Activated CD4-positive, alpha-beta T cell treated with anti-CD3 and anti-CD28 coated beads, Interleukin-2, amount 50 U/mL, for 48 hours (primary cell): Measurements from ENCODE around the gene QSOX2.

Source experiments
- DNase-seq, 2 experiments: peaks; one replicate each; pipeline ENCODE4 v3.0.0-alpha.2; 2020

Gene QSOX2

DNA sequence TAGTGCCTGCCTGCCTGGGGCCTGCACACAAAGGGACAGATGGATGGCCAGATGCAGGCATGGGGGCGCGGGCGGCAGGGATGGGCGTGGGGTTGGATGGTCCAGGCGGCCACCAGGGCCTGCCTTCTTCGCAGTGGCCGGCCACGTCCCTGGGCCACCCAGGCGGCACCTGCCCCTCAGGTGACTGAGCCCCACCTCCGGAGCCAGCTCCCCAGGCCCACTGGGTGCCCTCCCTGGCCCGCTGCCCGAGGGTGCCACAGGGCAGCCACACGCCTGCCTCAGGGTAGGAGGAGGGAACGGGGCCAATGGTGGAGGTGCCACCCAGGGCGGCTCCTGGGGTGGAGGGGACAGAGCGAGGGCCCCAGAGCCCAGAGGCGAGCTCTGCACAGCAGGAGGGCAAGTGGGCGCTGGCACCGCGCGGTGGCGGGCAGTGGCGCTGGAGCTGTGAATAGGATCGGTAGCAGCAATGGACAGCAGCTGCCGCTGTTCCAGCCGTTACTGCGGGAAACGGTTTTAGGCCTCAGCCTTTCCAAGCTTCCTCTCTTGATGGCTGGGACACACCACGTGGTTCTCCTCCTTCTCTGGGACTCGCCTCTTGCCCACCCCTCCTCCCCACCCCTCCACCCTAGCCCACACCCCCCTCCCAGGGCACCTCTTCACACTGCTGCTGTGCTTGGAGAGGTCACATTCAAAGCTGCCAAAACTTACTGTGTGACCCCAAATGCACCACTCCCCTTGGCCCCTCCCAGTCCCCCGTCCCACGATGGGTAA, 59.8 kb downstream of the QSOX2 start:
- no peak for DNase-seq

DNA sequence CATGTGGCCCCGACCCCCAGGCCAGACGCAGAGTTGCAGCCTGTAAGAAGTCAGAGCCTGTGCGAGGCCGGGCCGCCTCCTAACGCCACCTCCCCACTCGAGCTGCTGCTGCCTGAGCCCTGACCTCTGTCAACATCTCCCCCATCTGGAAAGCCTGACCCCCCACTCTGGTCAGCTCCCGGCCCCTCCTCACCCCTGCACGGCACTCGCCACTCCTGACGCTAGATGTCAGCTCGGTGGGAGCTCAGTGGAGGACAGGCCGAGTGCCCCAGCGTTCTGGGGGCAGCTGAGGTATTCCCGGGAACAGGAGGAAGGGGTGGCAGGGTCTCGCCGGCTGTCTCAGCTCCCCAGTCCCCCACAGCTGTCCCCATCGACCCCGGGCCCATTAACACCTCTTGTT, 60.5 kb downstream of the QSOX2 start:
- no peak for DNase-seq

DNA sequence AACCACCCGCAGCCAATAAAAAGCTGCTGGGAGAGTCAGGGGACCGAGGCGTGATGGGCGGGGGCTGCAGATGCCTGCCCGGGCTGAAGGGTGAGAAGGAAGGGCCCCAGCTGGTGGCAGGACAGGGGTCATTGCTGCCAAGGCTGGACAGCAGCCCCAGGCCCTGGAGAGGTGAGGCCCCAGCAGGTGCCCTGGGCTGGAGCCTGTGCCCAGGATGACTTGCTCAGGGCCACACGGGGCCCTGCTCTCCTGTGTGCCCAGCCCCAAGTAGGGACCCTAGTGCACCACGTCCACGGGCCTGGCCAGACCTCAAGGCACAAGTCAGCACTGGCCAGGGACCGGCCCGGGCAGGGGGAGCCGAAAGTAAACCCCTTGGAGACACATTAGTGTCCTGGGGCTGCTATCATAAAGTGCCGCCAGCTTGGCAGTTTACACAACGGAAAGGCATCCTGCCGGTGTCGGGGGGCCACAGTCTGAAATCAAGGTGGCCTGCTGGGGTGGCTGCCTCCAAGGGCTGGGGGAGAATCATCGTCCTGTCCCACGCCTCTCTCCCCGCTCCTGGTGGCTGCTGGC, 62.7 kb downstream of the QSOX2 start:
- DNase-seq = no peak

DNA sequence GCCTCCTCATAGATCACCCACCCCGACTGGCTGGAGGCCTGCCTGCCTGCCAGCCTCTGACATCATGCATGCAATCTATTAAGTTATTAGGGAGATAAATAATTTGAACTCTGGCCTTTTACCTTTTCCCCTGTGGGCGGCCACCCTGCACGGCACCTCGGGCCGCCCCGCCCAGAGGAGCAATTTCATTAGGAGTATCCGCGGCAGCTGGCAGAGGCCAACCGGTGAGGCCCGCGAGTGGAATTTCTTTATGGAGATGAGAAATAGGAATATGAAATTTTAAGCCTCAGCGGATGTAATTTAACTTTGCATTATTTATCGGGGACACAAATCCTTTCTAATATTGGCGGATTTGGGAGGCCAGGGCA, 63.2 kb downstream of the QSOX2 start:
- no peak for DNase-seq

DNA sequence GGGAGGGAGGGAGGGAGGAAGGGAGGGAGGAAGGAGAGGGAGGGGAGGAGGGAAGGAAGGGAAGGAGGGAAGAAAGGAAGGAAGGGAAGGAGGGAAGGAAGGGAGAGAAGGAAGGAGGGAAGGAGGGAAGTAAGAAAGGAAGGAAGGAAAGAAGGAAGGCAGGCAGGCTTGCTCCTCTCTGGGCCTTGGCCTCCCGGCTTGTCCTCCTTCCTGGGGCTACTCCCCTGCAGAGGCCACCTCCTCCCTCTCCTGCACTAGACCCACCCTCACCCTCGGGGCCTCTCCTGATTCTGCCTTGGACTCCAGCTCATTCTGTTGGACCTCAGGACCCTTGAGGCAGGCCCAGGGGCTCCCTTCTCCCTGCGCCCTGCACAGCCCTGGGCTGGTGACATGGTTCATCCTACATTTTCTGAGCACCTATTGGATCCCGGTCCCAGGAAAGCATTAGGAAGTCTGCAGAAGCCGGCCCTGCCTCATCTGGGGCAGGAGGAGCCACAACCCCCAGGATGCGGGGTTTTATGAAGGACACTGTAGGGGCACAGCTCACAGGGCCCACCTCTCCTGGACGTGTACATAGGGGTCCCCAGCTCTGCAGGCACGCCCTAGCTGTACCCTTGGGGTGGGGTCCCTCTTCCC, 63.7 kb downstream of the QSOX2 start:
- no peak for DNase-seq

DNA sequence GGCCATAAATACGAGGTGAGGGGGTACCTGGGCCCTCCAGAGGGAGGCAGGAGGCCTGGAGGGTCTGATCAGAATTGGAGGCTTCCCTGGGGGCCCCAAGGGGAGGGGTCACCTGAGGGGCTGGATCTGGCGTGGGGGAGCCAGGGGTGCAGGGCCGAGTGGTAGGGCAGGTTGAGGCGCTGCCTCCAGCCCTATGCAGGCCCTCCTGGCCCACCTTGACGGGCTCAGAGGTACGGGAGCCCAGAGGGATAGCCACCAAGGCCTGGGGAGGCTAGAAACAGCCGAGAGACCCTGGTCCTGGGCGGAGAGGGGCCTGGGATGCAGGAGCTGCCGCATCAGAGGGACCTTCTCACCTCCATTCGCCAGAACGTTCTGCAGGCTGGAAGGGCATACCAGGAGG, 65.0 kb downstream of the QSOX2 start:
- DNase-seq = no peak

DNA sequence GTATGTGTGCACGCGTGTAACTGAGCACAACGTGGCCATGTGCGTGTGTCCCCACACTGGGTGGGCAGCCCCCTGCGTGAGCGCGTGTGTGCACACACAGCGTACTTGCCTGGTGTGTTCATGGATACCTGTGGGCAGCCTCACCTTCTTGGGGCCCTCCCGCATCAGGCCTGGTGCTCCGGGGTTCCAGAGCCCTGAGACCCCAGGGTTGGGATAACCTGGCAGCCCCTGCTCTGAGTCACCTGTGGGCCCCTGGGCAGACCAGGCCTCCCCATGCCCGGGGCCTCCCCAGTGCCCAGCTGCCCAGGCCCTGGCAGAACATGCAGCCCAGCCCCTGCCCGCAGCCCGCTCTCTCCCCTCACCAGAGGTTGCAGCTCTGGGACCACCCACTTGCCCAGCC, 65.9 kb downstream of the QSOX2 start:
- no peak for DNase-seq

DNA sequence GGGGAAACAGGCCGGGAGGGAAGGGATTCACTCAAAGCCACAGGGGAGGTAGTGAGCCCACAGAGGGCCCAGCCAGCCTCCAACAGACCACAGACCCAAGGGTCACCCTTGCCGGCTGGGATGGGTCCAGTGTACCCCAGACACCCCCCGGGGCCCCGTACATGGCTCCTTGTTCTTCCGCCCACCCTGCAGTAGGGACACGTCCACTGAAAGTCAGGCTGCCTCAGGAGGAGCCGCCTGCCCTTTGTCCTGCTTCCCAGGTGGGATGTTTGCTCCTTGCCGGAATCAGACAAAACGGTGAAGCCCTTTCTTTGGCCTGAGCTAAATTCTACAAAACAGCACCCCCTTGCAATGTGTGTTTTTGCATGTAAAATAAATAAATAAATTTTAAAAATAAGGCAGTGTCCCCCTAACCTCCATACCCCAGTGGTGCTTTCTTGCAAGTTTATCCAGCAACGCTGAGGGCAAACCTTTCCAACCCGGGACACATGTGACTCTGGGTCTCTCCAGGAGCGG, 66.5 kb downstream of the QSOX2 start:
- DNase-seq = no peak

DNA sequence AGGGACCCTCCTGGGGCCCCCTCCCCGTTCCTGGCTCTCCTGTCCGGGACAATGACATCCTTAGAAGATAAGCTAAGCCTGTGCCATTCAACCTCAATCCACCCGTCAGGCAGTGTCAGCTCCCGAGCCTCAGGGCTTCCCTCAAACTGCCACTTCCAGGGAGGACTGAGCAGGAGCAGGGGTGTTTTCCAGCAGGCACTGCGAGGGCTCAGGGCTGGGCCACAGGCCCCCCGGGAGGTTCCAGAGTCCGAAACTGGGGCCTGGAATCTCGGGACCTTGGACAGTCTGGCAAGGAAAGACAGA, 66.9 kb downstream of the QSOX2 start:
- DNase-seq = no peak

DNA sequence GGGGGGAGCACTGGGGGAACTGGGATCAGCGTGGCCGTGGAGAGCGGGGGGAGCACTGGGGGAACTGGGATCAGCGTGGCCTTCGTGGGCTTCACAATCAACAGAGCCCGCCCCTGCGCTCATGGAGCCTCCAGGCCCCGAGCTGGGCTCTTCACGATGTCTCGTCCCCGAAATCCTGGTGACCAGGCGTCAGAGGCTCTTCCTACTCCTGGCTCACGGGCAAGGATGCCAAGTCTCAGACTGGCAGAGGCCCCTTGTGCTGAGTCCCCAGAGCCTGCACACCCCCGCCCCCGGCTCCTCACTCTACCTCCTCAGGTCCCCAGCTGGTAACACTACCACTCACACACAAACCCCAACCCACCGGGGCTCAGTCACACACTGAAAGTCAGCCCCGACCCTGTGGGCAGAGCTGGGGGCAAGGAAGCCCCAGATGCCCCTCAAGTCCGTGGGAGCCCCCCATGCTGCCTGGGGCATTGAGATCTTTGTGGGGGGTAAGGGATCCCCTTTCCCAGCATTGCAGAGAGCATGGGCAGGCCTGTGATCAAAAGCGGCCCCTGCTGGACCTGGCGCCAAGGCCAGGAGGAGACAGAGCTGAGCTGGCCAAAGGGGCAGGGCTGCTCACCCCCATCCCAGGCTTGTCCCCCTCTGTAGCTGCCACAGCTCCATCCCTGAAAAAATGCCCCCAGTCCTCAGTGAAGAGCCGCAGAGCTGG, 67.4 kb downstream of the QSOX2 start:
- DNase-seq = no peak

DNA sequence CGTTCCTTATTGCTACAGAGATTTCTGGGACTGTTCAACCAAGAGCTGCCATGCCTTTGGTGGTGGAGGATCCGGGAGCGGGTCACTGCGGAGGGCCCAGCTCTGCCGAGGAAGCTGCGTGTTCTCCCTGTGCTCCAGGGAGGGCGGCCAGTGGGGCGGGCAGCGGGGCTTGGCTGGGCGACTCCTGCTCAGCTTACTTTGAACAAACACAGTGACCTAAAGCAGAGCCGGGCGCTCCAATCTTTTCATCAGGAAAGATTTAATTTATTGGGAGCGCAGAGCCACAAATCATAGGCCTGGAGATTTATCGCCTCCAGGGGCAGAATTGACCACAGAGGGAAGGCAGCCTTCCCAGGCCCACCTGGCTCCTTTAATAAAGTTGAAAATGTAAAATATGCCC, 68.4 kb downstream of the QSOX2 start:
- no peak for DNase-seq

DNA sequence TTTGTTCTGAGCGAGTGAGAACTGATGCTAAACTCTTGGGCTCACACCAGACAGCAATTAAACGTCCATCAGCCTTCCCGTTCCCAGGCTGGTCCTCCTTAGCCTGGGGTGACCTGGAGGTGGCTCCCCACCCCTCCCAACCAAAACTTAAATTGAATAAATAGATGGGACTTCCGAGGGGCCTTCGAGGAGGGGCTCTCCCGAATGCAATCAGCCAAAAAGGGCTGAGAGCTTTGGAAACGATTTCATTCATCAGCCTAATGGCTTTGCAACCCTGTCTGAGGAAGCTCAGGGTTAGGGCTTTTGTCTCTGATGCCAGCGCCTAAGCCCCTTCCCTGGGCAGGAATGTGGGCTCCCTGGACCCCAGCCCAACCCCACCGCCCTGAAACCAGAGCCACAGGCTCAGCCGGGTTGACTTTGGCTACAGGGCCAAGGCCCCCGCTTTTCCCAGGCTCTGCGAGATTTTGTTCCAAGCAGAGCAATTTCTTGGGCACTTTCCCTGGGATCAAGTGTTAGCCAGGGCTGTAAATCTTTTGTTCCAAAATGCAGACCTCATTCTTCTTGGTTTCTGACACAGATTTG, 69.9 kb downstream of the QSOX2 start:
- DNase-seq = no peak

DNA sequence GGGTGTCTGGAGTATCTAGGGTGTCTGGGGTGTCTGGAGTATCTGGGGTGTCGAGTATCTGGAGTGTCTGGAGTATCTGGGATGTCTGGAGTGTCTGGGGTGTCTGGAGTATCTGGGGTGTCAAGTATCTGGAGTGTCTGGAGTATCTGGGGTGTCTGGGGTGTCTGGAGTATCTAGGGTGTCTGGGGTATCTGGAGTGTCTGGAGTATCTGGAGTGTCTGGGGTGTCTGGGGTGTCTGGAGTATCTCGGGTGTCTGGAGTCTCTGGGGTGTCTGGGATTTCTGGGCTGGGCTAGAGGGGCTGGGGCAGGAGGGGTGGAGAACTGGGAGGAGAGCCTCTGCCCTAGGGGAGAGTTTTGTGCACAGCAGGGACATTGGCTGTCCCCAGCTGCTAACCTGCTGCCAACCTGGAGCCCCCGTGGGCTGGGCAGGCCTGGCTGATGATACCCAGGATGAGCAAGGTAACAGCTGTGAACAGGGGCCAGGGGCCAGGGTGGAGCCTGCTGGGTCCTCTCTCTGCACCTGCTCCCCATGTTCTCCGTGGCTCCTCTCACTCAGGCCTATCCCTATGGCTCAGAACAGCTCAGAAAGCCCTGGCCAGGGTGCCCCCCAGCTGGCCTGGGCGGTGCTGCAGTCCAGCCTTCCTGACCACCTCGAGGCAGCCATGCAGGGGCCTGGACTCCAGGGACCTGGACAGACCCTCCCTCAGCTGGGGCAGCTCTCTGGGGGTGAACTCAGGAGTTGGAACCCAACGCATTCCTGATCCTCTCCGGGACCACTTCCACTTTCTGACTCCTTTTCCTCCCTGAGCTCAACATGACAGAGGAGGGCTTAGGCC, 70.6 kb downstream of the QSOX2 start:
- no peak for DNase-seq

DNA sequence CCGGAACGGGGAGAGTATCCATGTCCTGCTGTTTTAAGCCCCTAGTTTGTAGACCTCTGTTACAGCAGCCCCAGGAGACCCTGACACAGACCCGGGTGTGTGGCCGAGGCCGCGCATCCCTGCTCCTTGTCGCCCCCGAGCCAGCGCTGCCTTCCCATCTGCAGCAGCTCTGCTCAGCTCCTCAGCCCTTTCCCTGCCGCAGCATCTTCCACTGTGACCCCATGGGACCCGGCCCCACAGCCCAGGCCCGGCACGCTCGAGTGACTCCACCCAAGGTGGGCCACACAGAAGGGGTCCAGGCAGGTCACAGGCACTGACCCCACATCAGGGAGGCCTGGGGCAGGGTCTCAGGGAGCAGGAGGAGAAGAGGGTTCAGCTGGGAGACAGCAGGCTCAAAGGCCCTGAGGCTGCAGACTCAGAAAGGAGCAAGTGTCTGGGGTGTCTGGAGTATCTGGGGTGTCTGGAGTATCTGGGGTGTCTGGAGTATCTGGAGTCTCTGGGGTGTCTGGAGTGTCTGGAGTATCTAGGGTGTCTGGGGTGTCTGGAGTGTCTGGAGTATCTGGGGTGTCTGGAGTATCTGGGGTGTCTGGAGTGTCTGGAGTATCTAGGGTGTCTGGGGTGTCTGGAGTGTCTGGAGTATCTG, 71.8 kb downstream of the QSOX2 start:
- DNase-seq = no peak

DNA sequence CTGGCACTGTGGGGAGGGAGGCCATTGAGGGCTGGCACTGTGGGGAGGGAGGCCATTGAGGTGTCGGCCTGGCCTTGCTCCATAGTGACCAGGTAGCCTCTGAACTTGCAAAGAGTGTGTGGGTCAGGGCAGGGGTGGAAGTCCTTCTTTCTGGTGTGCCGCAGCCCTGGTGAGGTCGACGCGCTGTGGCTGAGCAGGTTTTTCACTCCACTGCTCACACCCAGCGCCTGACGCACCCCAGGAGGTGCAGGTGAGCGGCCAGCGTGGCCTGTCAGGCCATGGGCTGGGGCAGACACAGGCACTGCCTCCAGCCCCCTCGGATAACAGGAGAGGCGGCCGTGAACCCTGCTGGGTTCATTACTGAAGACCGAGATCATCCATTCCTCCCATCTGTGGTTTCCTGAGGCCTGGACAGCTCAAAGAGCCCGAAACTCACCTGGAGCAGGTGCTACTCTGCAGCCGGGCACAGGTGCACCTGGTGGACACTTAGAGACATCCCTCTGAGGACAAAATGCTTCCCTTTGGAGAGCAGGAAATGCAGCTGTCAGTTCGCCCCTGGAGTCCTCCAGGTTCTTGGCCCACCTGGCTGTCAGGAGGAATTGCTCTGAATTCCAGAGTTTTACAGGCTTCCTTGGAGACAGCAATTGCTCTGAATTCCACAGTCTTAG, 73.1 kb downstream of the QSOX2 start:
- DNase-seq = no peak

DNA sequence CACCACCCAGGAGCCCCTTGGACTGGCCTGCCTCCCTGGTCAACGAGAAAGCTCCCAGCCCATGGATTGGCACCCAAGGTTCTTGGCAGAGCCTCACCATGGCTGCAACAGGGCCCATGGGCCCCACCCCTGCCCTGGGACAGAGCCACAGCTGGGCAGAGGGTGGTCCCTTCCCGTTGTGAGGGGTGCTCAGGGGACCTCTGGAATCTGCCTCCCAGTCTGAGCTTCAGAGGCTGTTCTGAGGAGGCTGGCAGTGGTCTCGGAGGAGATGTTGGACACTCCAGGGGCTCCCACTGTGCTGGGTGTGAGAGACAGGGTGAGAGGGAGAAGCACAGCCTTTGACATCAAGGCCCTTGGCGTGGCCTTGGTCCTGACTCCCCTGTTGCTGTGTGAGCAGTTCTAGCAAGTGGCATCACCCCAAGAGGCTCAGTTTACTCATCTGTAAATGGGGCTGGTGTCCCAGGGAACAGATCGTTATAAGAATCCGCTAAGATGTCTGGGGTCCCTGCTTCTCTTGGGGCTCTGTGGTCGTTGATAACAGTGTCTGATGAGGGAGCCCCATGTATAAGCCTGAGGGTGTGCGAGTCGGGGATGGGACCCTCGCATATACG, 73.7 kb downstream of the QSOX2 start:
- DNase-seq = no peak

DNA sequence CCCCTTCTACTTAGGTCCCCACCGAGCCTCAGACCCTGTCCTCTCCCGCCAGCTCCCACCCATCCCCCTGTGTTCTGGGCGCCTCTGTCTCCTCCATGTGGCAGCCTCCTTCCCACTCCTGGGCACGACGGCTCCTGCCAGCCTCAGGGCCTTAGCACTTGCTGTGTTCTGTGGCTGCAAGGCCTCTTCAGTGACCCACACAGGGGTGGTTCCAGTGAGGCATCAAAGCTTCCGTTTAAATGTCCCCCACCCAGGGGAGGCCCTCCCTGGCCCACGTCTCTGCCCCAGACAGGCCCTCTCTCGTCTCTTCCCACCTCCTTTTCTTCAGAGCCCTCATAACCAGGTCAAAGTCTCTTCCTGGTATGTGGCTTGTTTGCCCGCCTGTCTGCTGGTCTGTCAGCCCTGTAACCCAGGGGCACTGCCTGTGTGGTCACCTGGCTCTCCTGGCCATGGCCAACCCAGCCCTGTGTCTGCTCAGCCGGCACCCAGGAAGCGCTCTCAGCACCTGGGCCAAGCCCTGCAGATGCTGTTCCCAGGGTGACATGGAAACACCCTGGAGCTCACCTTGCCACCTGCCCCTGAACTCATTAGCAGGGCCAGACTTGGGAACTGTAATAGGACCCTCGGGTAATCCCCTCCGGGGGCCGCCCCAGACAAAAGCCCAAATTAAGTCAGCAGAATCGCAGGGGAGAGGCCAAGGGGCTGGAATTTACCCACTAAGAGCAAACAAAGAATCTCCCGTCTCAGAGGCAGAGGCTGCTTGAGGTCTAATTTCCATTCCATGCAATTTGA, 74.4 kb downstream of the QSOX2 start:
- no peak for DNase-seq

DNA sequence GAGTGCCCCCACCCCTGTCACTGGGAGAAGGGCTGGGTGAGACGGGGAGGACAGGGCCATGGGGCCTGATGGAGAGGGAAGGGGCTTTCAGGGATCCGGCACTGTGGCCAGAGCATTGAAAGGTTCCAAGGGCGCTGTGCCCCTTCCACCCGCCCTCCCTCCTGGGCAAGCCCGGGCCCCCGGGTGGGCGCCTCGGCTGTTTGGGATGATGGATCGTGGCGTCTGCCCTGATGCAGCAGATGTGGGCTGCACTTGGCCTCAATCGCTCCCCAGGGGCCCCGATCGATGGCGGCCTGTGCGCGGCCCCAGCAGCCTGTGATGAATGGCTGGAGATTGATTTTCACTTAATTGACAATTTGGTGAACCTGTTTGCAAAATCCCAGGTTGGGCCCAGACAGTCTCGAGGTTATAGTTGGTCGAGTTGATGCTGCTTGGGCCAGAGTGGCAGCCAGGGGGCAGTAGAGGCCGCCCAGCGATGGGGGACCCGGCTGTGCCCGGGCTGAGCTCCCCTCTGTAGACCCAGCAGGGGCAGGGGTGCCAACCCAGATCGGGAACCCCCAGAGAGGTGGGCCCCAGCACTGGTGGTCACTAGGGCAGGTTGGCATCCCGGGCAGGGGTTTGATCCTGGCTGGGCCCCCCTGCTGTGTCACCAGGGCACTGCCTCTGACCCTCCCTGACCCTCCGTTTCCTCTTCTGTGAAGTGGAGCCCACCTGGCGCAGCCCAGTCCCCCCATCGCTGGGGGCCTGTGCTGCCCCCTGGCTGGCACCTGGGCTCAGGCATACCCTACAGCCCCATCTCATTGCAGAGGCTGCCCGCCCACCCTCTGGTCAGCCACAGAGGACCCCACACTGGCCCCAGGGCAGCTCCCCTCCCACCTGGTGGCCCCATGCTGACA, 75.4 kb downstream of the QSOX2 start:
- peak; percentile 68 to 72 for DNase-seq

DNA sequence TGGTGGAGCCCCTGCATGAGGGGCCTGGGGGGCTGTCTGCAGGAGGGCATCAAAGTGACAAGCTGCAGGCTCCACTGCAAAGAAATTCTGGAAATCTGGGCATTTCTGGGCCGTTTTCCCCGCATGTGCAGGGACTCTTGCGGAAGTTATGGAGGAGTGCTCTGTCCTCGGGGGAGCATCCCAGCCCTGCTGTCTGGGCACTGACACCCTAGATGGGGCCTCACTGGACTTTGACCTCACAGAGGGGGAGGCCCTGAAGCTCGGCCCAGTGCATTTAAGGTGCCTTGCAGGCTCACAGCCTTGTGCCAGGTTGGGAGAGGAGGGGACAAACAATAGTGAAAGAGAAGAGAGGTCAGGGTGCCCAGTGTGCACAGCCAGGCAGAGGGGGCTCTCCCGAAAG, 76.1 kb downstream of the QSOX2 start:
- DNase-seq = no peak
